Chondrocyte (in vitro differentiated cells): ENCODE measurements around the gene SNTG2. TPM values are rescaled to one million over a fixed set of nuclear protein-coding genes. Genes with fewer than 3 reads are reported as not detected.

Experiments used
- DNase-seq: peaks from one replicate; pipeline ENCODE4 v3.0.0; 2021; ENCODE audit warnings: mixed read lengths, low spot score
- H3K27ac Mint-ChIP-seq: one replicate; pipeline ENCODE4 v1.8.0; 2021; ENCODE audit warnings: mild to moderate bottlenecking, moderate library complexity, mixed read lengths; ENCODE audit not compliant: unreplicated experiment
- H3K27me3 Mint-ChIP-seq: 2 replicates; pipeline ENCODE4 v1.8.0; 2021; ENCODE audit warnings: low read depth, mixed read lengths
- H3K36me3 Mint-ChIP-seq: 2 replicates; pipeline ENCODE4 v1.8.0; 2021; ENCODE audit warnings: low read depth, mixed read lengths
- H3K4me1 Mint-ChIP-seq: 2 replicates; pipeline ENCODE4 v1.8.0; 2021; ENCODE audit warnings: low read depth, mild to moderate bottlenecking, mixed read lengths
- H3K4me3 Mint-ChIP-seq: one replicate; pipeline ENCODE4 v1.8.0; 2021; ENCODE audit warnings: mild to moderate bottlenecking, moderate library complexity, mixed read lengths; ENCODE audit not compliant: unreplicated experiment
- H3K9me3 Mint-ChIP-seq: 2 replicates; pipeline ENCODE4 v1.8.0; 2021; ENCODE audit warnings: low read depth, mixed read lengths
- CTCF ChIP-seq: fragments of 200-600 bp; sonication (generic); IDR thresholded peaks from 2 replicates; pipeline ENCODE4 v1.5.0; 2021; ENCODE audit warnings: antibody characterized with exemption, mild to moderate bottlenecking, moderate library complexity
- total RNA-seq: library from RNA; stranded (reverse); gene quantifications from 3 replicates; pipeline ENCODE4 v1.2.1, GENCODE V29; 2021

Gene SNTG2
- total RNA-seq, 1 donor from 2014 or later, result not detected

- Mint-ChIP-seq H3K4me3 (no peak overlapping the region), H3K27me3 (peaks cover 22% of the 10 kb centered on the region), H3K27ac (no peak overlapping the region), H3K9me3 (no peaks in the 10 kb centered on the region), H3K4me1 (no peaks in the 10 kb centered on the region), H3K36me3 (no peaks in the 10 kb centered on the region)
- no peak for DNase-seq
- TF ChIP-seq CTCF, result no peak
Measured at GRCh38 chr2:961786-962185, 11.1 kb downstream of the SNTG2 start.

DNA sequence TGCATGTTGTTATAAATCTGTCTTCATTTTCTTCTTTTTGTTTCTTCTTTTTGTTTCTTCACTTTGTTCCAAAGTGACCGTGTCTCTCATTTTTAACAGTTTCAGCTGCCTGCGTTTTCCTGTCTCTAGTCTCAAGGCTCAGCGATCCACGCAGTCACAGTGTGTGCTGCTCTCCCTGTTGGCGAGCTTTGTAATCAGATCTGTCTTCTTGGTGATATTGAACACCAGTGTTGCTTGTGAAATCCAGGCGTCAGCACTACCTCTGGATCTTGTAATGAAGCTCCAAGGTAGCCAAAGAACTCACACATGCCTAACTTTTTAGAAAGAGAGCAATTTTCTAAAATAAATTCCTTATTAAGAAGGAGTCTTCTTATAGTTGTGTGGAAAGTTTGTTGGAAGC, 13.2 kb downstream of the SNTG2 start:
- peaks cover 3% of the 10 kb centered on the region for H3K36me3 Mint-ChIP-seq

DNA sequence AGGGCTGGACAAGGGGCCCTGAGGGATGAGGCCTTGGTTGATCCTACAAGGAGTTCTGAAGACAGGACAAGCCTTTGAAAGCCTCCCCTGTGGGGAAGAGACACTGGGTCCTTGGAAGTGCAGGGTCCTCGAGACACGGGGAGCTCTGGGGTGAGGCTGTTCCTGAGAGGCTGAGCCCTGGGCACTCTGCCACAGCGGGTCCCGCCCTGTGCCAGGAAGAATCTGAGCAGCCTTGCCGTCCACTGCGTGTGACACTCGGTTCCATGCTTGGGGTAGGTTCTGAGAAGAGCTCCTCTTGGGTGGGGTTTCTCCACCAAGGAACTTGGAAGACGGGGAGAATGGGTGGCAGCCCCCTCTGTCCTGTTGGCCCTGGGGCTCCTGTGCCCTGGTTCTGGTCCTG, 13.9 kb downstream of the SNTG2 start:
- Mint-ChIP-seq H3K4me3 (no peak overlapping the region), H3K4me1 (no peaks in the 10 kb centered on the region), H3K27ac (no peak overlapping the region), H3K27me3 (peaks cover 6% of the 10 kb centered on the region), H3K36me3 (peaks cover 3% of the 10 kb centered on the region), H3K9me3 (peaks cover 14% of the 10 kb centered on the region)
- no peak for DNase-seq
- no peak for TF ChIP-seq CTCF

More for the DNA sequence above, 13.2 kb downstream of the SNTG2 start:
- Mint-ChIP-seq H3K9me3 (peaks cover 8% of the 10 kb centered on the region), H3K27me3 (peaks cover 10% of the 10 kb centered on the region), H3K4me1 (no peaks in the 10 kb centered on the region), H3K4me3 (no peak overlapping the region), H3K27ac (no peak overlapping the region)
- DNase-seq, result no peak
- TF ChIP-seq CTCF, result no peak

DNA sequence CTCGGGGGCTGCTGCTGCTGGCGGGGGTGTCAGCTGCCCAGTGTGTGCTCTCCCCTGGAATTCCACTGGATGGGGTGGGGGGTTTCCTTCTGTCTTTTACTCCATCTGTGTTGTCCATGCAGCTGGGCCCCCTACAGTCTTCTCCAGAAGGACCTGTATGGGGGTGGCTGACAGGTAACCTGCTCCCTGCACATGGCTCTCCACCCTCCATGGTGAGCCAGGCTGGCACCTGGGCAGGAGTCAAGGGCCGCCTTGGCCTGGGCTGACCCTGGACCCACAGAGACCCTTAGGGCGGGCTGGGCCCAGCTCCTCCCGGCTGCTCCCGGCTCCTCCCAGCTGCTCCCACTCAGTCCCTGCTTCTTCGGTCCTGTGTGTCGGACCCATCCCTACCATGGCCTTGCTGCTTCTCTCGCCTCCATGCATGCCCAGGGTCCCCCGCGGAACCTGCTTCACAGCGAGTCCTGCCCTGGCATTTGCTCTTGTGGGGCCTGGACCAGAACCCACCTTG, 15.0 kb downstream of the SNTG2 start:
- no peak for TF ChIP-seq CTCF
- Mint-ChIP-seq H3K4me3 (no peak overlapping the region), H3K4me1 (no peaks in the 10 kb centered on the region), H3K27me3 (peaks cover 6% of the 10 kb centered on the region), H3K27ac (no peak overlapping the region), H3K36me3 (peaks cover 3% of the 10 kb centered on the region), H3K9me3 (peaks cover 18% of the 10 kb centered on the region)
- DNase-seq, result no peak

GRCh38 chr2:973129-973528, 22.5 kb downstream of the SNTG2 start:
- H3K36me3 Mint-ChIP-seq, result peaks cover 3% of the 10 kb centered on the region
- H3K27me3 Mint-ChIP-seq, result peaks cover 1% of the 10 kb centered on the region
- H3K4me3 Mint-ChIP-seq, result no peak overlapping the region
- peaks cover 10% of the 10 kb centered on the region for H3K4me1 Mint-ChIP-seq
- H3K9me3 Mint-ChIP-seq, result peaks cover 23% of the 10 kb centered on the region
- no peak overlapping the region for H3K27ac Mint-ChIP-seq
- no peak for DNase-seq
- no peak for TF ChIP-seq CTCF
